ENCODE data around the gene DTWD2.
"Not testable (repeated sequence)": the region's sequence is repeated elsewhere in the genome, so short reads cannot be mapped to it uniquely, and the experiment has no call there.

Gene DTWD2

DNA sequence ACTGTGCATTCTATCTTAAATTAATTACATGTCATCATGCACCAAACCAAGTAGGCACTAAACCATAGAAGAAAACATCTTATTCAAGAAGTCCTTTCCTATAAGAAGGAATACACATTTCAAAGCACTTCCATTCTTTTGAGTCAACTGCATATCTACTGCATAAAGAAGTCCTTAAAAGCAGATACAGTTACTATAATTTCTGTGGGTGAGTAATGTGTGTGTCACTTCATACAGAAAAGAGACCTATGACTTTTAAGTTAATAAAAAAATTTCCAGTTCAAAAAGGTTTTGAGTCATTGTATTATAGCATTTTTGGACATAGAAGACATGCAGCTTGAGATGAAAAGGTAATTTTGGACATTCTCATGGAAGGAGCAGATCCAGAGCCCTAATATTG is 125.0 kb downstream of the DTWD2 start:
- DNase-seq (ENCODE audit: low read depth) = no peak

DNA sequence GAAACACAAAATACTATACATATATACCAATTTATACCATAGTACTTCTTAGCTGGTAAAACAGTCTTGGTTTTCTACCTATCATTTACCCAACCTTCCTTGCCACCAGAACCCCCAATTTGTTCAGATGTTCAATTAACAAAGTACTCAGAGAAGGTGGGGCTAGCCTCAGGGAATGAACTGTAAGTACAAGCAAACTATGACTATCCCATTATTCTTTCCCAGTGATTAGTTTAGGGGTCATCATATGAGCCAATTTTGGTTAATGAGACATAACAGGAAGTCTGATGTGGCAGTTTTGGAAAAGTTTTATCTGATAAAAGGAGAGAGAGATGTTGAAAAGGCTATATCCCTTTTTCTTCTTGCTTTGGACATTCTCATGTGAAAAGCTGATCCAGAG is 125.8 kb downstream of the DTWD2 start:
- no peak for DNase-seq (ENCODE audit: low read depth)

DNA sequence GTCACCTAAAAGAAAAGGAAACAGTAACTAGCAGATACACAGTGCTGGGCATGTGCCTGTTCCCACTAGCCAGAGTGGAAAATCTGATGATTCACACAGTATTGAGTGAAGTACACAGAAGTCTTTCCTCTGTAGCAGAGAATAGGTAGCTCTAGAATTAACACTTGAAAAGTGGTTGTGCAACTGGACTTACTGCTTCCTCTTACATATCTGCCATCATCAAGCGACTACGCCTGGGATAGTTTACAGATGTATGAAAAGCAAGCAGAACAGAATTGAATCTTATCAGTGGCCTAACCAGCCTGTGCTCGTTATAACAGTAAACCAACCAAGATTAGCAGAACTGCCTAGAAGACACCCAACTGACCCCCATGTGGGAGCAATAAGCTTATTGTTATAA is 130.6 kb downstream of the DTWD2 start:
- no peak for DNase-seq (ENCODE audit: low read depth)

DNA sequence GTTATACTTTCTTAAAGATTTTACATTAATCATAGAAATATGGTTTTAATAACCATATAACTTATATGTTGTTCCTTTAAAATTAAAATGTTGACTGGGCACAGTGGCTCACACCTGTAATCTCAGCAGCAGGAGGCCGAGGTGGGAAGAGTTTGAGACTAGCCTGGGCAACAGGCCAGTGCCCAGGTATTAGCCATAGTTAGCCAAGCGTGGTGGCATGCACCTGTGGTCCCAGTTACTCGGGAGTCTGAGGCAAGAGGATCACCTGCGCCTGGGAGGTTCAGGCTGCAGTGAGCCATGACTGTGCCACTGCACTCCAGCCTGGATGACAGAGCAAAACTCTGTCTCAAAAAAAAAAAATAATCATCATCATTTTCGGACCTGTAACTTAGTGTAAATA is 133.5 kb downstream of the DTWD2 start:
- DNase-seq (ENCODE audit: low read depth) = no peak

DNA sequence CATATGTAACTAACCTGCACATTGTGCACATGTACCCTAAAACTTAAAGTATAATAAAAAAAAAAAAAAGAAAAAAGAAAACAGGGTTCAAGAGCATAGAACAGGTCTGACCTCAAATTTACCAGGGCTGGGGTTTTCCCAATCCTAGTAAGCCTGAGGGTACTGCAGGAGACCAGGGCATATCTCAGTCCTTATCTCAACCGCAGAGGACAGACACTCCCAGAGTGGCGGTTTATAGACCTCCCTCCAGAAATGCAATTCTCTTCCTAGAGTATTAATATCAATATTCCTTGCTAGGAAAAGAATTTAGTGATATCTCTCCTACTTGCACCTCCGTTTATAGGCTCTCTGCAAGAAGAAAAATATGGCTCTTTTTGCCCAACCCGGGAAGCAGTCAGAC is 136.6 kb downstream of the DTWD2 start:
- not testable (repeated sequence) for DNase-seq (ENCODE audit: low read depth)

GRCh38 chr5:118849507-118849906 is 138.8 kb downstream of the DTWD2 start:
- DNase-seq (ENCODE audit: low read depth) = not testable (repeated sequence)

- no peak for DNase-seq (ENCODE audit: low read depth)
Measured at GRCh38 chr5:118844351-118844750, 144.0 kb downstream of the DTWD2 start.

DNA sequence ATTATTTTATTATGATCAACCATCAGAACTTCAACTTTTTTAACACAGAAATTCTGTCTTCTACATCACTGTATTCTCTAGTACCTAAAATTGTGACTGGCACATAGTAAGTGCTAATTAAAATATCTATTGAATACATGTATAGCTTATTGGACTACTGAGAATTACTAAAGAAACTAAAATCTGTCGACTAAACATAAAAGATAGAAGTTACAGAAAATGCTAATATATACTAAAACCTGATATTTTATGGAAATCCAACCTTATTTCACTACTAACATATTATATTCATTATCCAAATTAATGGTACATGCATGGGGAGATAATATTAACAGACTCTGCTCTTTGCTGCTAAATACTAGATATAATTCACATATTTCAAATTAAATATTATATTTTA is 153.6 kb downstream of the DTWD2 start:
- no peak for DNase-seq (ENCODE audit: low read depth)

DNA sequence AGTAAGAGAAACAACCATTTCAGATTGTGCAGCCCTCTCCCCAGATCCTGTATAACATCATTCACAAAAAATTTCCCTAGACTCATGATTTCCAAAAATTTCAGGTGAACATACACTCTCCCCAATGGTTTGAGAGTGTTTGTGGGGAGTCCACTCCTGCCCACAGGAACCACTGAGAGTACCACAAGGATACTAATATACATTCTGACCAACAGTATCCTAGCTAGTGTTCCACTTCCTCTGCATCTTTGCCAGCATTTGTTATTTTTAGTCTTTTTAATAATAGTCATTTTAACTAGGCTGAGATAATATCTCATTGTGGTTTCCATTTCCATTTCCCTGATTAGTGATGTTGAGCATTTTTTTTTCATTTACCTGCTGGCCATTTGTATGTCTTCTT is 155.4 kb downstream of the DTWD2 start:
- DNase-seq (ENCODE audit: low read depth) = no peak

- no peak for DNase-seq (ENCODE audit: low read depth)
Measured at GRCh38 chr5:118825226-118825625, 163.1 kb downstream of the DTWD2 start.

DNA sequence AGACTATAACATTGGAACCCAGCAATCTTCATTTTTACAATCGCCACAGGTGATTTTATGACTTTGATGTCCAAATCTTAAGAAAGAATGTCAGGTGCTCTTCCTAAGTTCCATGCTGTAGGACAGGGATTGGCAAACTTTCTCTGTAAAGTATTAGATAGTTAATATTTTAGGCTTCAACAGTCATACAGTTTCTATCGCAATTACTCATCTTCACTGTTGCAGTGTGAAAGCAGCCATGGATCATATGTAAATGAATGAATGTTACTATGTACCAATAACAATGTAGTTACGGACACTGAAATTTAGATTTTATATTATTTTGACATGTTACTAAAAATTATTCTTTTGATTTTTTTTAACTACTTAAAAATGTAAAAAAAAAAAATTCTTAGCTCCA is 169.7 kb downstream of the DTWD2 start:
- DNase-seq (ENCODE audit: low read depth) = no peak

DNA sequence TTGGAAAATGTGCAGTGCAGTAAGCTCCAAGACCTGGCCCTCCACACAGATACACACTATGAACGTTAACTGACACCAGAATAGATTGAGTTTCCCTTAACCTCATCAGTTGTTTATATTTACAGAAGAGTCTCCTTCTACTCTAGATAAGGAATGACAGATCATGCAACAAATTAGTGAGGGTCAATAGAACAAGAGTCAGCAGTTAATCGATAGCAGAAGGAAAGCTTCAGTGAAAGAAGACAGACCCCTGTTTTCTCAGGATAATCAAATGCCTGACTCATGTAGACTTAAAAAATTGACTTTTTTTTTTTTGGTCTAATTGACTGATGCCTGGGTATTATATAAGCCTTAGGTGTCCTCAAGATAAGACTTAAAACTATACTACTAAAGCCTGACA is 179.9 kb downstream of the DTWD2 start:
- no peak for DNase-seq (ENCODE audit: low read depth)

GRCh38 chr5:118806571-118806970 is 181.8 kb downstream of the DTWD2 start:
- DNase-seq (ENCODE audit: low read depth) = no peak

GRCh38 chr5:118802335-118802734 is 186.0 kb downstream of the DTWD2 start:
- DNase-seq (ENCODE audit: low read depth) = no peak

DNA sequence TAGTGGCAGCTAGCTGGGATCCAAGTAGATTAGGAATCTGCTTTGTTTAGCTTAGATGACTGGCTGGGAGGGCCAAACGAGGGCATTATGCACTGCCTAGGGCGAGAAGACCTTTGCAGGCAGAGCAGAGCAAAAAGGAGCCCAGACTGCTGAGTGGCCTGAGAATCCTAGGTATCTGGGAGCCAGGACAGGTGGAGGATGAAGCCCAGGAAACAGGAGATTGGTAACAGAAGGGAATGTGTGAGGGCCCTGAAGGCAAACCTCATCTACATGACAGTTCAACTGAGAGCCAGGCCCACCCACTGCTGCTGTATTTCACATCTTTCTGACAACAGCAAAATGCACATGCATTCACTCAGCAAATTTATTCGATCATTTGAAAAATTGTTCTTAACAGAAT is 192.3 kb downstream of the DTWD2 start:
- DNase-seq (ENCODE audit: low read depth) = no peak

DNA sequence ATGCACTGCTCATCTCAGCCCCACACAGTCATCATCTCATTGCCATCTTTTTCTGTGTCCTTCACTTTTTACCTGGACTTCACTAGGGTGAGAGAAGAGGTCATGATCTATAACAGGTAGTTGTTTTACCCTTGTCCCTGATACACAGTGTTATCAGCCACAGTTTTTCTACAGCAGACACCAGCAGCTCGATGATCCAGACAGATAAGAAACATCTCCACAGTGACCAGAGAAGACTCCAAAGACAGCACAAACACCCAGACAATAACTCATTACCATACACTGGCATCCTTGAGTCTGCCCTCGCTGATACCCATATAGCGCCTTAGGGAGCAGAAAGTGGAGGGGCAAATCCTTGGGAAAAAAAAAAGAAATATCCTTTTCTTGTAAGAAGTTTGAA is 194.1 kb downstream of the DTWD2 start:
- DNase-seq (ENCODE audit: low read depth) = no peak

DNA sequence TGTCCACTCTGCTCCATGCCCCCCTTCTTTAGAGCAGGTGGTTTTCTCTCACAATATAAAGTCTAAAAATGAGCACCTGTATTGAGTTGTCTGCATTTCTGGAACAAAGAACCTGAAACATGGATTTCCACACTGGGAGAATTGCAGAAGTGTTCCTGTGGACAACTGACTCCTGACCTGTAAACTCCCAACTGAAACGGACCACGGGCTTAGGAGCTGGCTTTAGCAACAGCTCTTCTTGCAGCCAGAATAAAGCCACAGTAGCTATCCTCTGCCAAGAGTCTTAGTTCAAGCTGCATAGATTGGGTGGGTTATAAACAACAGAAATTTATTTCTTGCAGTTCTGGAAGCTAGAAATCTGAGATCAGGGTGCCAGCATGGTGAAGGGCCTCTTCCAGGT is 194.7 kb downstream of the DTWD2 start:
- DNase-seq (ENCODE audit: low read depth) = no peak

DNA sequence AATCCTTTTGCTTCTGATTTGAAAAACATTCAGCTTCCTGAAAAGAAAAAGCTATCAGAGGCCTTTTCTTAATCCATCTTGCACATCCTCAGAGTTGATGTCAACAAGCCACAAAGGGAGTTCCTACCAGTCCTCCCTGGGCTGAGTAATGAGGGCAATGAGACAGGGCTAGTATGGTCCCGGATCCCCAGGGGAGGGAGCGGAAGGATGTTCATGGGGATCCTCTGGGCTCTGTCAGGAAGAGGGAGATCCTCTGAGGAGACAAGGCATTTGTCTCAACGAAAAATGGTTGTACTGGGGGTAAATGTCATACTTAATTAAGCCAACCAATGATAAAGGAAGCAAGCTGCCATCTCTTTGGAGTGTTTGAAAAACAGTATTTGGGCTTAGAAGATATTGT is 195.3 kb downstream of the DTWD2 start:
- DNase-seq (ENCODE audit: low read depth) = no peak

DNA sequence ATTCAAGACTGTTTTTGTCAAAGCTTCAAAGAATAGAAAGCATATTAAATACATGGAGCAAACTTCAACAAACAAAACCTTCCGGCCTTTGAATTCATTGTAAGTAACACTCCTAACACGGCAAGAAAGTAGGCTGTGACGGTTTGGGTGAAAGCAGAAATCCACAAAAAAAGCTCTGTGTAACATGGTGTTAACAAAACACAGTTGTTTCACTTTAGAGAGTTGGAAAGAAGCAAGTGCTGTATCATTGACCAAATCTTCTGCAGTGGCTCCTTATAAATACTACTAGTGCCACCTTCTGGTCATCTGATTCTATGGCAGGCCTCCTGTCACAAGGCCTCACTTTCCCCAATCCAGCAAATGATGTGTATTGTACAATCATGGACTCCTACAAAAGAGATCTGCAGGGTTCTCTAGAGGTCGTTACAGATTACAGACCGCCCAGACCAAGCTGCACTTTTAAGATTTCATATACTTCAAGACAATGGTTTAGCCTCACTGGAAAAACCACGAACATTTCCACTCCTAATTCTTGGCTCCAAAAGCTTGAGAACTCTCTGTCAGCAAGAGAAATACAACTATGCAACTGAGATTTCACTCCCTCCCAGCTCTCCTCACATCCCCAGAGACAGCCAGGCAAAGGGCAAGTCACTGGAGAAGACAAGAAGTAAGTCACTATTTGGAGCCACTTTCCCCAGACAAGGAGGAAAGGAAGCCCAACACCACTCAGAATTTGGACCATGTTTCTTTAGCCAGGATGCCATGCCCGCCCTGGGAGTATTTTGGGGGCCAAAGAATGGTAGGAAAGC is 196.2 kb downstream of the DTWD2 start:
- no peak for DNase-seq (ENCODE audit: low read depth)

DNA sequence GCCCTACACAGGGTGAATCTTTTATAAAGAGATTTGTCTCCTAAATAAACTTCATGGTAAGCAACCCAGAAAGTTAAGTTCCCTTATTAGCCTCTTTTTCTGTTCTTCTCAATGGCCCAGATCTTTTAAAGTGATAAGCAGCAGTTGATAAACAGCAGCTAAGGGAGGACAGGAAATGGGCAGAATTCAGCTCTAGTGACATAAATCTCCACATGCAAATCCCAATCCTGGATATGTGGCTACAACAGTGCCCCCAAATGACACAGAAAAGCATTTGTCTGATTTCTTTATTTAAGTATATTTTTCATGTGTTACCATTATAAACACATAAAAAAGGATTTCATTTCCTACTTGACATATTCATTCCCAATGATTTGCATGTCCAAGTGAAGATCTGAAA is 199.0 kb downstream of the DTWD2 start:
- DNase-seq (ENCODE audit: low read depth) = no peak

- no peak for DNase-seq (ENCODE audit: low read depth)
Measured at GRCh38 chr5:118788351-118788750, 200.0 kb downstream of the DTWD2 start.
